Panc1 (cell line): ENCODE measurements around the gene FADS2. TPM values are rescaled to one million over a fixed set of nuclear protein-coding genes. Genes with fewer than 3 reads are reported as not detected.

Source experiments
- ATAC-seq: fragments of 200-7000 bp; cut with Tn5 transposase; 2 replicates; pipeline ENCODE4 v1.9.1; 2020; ENCODE audit warnings: mild to moderate bottlenecking, moderate library complexity
- BruUV-seq: library from RNA; stranded (reverse); fragments of 400-500 nt; replicated peaks from 2 replicates; lab custom pipeline; 2021; lab: Mats Ljungman, UMichigan
- CTCF ChIA-PET: fragments of 300-600 bp; sonication (Branson Sonifier 250); formaldehyde crosslinking; loops from one replicate; lab custom pipeline; 2022; ENCODE audit warnings: antibody characterized with exemption; lab: Charles Lee
- POLR2A ChIA-PET: fragments of 300-600 bp; sonication (Branson Sonifier 250); formaldehyde crosslinking; loops from one replicate; lab custom pipeline; 2022; ENCODE audit warnings: antibody characterized with exemption; lab: Charles Lee
- DNase-seq: peaks from one replicate; pipeline ENCODE4 v3.0.0-alpha.2; 2010; ENCODE audit warnings: low read depth, low spot score
- H3K27ac ChIP-seq: 2 replicates; pipeline ENCODE4 v1.5.1; 2011; ENCODE audit warnings: mild to moderate bottlenecking, low read length, inconsistent platforms
- H3K27me3 ChIP-seq: fragments of 200-500 bp; sonication (Bioruptor generic); 2 replicates; pipeline ENCODE4 v1.6.0; 2014; ENCODE audit warnings: low read length, inconsistent platforms; ENCODE audit not compliant: control insufficient read depth, insufficient read depth
- H3K36me3 ChIP-seq: fragments of 200-500 bp; sonication (Bioruptor generic); 2 replicates; pipeline ENCODE4 v1.5.1; 2014; ENCODE audit warnings: inconsistent platforms, mild to moderate bottlenecking, low read length, moderate library complexity; ENCODE audit not compliant: control insufficient read depth, insufficient read depth
- H3K4me1 ChIP-seq: 2 replicates; pipeline ENCODE4 v1.5.1; 2011; ENCODE audit warnings: inconsistent platforms, mild to moderate bottlenecking, low read length, moderate library complexity; ENCODE audit not compliant: control insufficient read depth, insufficient read depth
- H3K4me3 ChIP-seq, 2 experiments: 2 replicates each; pipeline ENCODE4 v1.5.1; 2011 to 2012; ENCODE audit warnings: low read depth in 2 of 2, low read length in 2 of 2, mild to moderate bottlenecking in 2 of 2, inconsistent platforms in 1 of 2, moderate library complexity in 1 of 2
- H3K9me3 ChIP-seq: fragments of 200-500 bp; sonication (Bioruptor generic); 2 replicates; pipeline ENCODE4 v1.5.1; 2014; ENCODE audit warnings: low read depth, mild to moderate bottlenecking, inconsistent platforms, low read length, moderate library complexity; ENCODE audit not compliant: control insufficient read depth, insufficient read depth
- CTCF ChIP-seq: fragments of 450-650 bp; IDR thresholded peaks from 2 replicates; pipeline ENCODE4 v1.5.1; 2017; ENCODE audit warnings: mild to moderate bottlenecking
- POLR2AphosphoS5 ChIP-seq: IDR thresholded peaks from 2 replicates; pipeline ENCODE4 v1.6.1; 2012; ENCODE audit warnings: mild to moderate bottlenecking, low read depth, low read length, moderate library complexity
- SIN3A ChIP-seq: IDR thresholded peaks from 2 replicates; pipeline ENCODE4 v1.6.1; 2012; ENCODE audit warnings: low read depth, mild to moderate bottlenecking, low read length, moderate library complexity, borderline replicate concordance; ENCODE audit not compliant: insufficient read depth
- TCF7L2 ChIP-seq: IDR thresholded peaks from 2 replicates; pipeline ENCODE4 v1.6.1; 2011; ENCODE audit warnings: mild to moderate bottlenecking, low read depth, low read length, inconsistent platforms
- in situ Hi-C: cut with HindIII; loops from 2 replicates; pipeline ENCODE4 v1.10.0; 2016; ENCODE audit warnings: low sequenced_read_pairs, low pct_unique_long_range_greater_than_20kb
- intact Hi-C: fragments of 100-400 bp; cut with micrococcal nuclease; formaldehyde crosslinking; loops from one replicate; pipeline ENCODE4 v1.10.0; 2022; ENCODE audit not compliant: unreplicated experiment
- total RNA-seq: library from RNA; stranded (reverse); gene quantifications from one replicate; pipeline ENCODE4 v1.2.1, GENCODE V29; 2021; ENCODE audit not compliant: unreplicated experiment
- TF ChIP-seq, protein P1 (sequence below), 2 experiments: IDR thresholded peaks; 2 replicates each; pipeline ENCODE4 v1.6.1; 2011 to 2012; ENCODE audit warnings: low read depth in 2 of 2, control low read depth in 1 of 2, low read length in 1 of 2, mild to moderate bottlenecking in 1 of 2, moderate library complexity in 1 of 2; ENCODE audit not compliant: insufficient read depth in 1 of 2

The FADS2 gene
- total RNA-seq, 1 experiment from 2014 or later = 679 TPM

GRCh38 chr11:61871158-61871597 is 43.1 kb downstream of the FADS2 start:
- ChIA-PET POLR2A (no interaction called here), CTCF (interaction anchor here (0.7 to 2.0 kb wide), 7 partner anchors 14 to 237 kb away, joined by 3 to 13 read pairs (median 4); no protein-coding TSS in a partner anchor)
- Histone ChIP-seq H3K4me3 (peak overlapping the region in 1 of 2 experiments; percentile 40; a peak in 2 of 4 replicates), H3K4me1 (peaks cover 13% of the 10 kb centered on the region), H3K9me3 (no peaks in the 10 kb centered on the region), H3K36me3 (no peaks in the 10 kb centered on the region), H3K27me3 (no peaks in the 10 kb centered on the region), H3K27ac (peak overlapping the region; percentile 48; the same call in 1 of the 2 replicates)
- DNase-seq (peak; percentile 25), ATAC-seq (peak; percentile 95)
- intact Hi-C loops = loop anchor here (1.0 kb wide), 1 partner anchor 76 kb away; no protein-coding TSS in a partner anchor
- no TSS peak for BruUV-seq
- in situ Hi-C loops = no loop called here
- no peak for TF ChIP-seq POLR2AphosphoS5
- TF ChIP-seq CTCF = peak; percentile 97
- TF ChIP-seq, protein P1, sequence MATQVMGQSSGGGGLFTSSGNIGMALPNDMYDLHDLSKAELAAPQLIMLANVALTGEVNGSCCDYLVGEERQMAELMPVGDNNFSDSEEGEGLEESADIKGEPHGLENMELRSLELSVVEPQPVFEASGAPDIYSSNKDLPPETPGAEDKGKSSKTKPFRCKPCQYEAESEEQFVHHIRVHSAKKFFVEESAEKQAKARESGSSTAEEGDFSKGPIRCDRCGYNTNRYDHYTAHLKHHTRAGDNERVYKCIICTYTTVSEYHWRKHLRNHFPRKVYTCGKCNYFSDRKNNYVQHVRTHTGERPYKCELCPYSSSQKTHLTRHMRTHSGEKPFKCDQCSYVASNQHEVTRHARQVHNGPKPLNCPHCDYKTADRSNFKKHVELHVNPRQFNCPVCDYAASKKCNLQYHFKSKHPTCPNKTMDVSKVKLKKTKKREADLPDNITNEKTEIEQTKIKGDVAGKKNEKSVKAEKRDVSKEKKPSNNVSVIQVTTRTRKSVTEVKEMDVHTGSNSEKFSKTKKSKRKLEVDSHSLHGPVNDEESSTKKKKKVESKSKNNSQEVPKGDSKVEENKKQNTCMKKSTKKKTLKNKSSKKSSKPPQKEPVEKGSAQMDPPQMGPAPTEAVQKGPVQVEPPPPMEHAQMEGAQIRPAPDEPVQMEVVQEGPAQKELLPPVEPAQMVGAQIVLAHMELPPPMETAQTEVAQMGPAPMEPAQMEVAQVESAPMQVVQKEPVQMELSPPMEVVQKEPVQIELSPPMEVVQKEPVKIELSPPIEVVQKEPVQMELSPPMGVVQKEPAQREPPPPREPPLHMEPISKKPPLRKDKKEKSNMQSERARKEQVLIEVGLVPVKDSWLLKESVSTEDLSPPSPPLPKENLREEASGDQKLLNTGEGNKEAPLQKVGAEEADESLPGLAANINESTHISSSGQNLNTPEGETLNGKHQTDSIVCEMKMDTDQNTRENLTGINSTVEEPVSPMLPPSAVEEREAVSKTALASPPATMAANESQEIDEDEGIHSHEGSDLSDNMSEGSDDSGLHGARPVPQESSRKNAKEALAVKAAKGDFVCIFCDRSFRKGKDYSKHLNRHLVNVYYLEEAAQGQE (IDR thresholded peaks at IDR 0.05; ENCODE audit: insufficient read depth in 1 of 2, low read depth in 2 of 2, low read length in 1 of 2) = 0 out of 4 replicates have a peak, but pooled peaks of 1 of the 2 experiments have one; percentile 27
- TF ChIP-seq SIN3A = no peak
- no peak for TF ChIP-seq TCF7L2

- ATAC-seq (no peak), DNase-seq (no peak)
- Histone ChIP-seq H3K27ac (no peak overlapping the region), H3K9me3 (no peaks in the 10 kb centered on the region), H3K4me1 (peaks cover 13% of the 10 kb centered on the region), H3K36me3 (no peaks in the 10 kb centered on the region), H3K4me3 (no peak overlapping the region), H3K27me3 (no peaks in the 10 kb centered on the region)
- no TSS peak for BruUV-seq
- in situ Hi-C loops (no loop called here), intact Hi-C loops (no loop called here)
- TF ChIP-seq TCF7L2 (no peak), CTCF (no peak), SIN3A (no peak), POLR2AphosphoS5 (no peak)
- TF ChIP-seq, protein P1 (IDR thresholded peaks at IDR 0.05; ENCODE audit: insufficient read depth in 1 of 2, low read depth in 2 of 2, low read length in 1 of 2) = no peak
- ChIA-PET CTCF (no interaction called here), POLR2A (interaction anchor here (0.6 kb wide), 1 partner anchor 49 kb away, joined by 6 read pairs; no protein-coding TSS in a partner anchor)
These were observed 45.0 kb downstream of the FADS2 start for GRCh38 chr11:61872935-61873565.
